OCI-LY1 (cell line): Measurements from ENCODE around the gene SLAMF8.

Source experiments
- EZH2 ChIP-seq: fragments of 200-600 bp; sonication (generic), shearing (Covaris generic); IDR thresholded peaks from 2 replicates; pipeline ENCODE4 v1.8.0; 2017; ENCODE audit warnings: borderline replicate concordance, mixed run types, mild to moderate bottlenecking, antibody characterized with exemption, low read length, moderate library complexity, mixed read lengths
- TF ChIP-seq, protein P1 (sequence below): fragments of 200-600 bp; sonication (generic), shearing (Covaris generic); IDR thresholded peaks from 2 replicates; pipeline ENCODE4 v1.5.1; 2017; ENCODE audit warnings: mild to moderate bottlenecking, antibody characterized with exemption, low read length, moderate library complexity, mixed read lengths

DNA sequence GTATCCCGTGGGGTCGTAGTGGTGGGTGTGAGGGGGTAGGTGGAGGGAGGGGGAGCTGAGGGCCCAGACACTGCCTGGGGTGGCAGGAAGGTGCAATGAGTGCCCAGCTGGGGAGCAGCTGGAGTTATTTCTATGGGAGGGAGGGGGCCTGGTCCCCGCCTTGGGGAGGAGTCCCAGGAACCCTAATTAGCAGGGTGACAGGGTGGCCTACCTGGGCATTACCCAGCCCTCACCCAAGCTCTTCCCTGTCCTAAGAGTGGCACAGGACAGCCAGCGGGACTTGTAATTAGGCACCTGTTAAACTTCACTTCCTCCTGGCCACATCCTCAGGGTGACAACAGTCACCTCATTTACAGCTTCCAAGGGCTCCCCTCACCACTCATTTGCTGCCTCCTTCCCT lies 35.9 kb downstream of the SLAMF8 start, which contains the start of gene VSIG8:
- TF ChIP-seq, protein P1, sequence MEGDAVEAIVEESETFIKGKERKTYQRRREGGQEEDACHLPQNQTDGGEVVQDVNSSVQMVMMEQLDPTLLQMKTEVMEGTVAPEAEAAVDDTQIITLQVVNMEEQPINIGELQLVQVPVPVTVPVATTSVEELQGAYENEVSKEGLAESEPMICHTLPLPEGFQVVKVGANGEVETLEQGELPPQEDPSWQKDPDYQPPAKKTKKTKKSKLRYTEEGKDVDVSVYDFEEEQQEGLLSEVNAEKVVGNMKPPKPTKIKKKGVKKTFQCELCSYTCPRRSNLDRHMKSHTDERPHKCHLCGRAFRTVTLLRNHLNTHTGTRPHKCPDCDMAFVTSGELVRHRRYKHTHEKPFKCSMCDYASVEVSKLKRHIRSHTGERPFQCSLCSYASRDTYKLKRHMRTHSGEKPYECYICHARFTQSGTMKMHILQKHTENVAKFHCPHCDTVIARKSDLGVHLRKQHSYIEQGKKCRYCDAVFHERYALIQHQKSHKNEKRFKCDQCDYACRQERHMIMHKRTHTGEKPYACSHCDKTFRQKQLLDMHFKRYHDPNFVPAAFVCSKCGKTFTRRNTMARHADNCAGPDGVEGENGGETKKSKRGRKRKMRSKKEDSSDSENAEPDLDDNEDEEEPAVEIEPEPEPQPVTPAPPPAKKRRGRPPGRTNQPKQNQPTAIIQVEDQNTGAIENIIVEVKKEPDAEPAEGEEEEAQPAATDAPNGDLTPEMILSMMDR, result no peak
- no peak for TF ChIP-seq EZH2
